Stomach (tissue), 9 donors: ENCODE measurements around the gene SFMBT1. TPM values are rescaled to one million over a fixed set of nuclear protein-coding genes. Genes with fewer than 3 reads are reported as not detected.
A peak's percentile ranks its signal among the peaks of the same experiment; 100 is the strongest.
"Not testable (repeated sequence)": the region's sequence is repeated elsewhere in the genome, so short reads cannot be mapped to it uniquely, and the experiment has no call there.

Experiments used
- DNase-seq, 2 donors: peaks; one replicate each; pipeline versions ENCODE4 v3.0.0 to v3.0.0-alpha.2; 2013 to 2019
- H3K27ac ChIP-seq, 5 donors: fragments of 200-600 bp in 4 of 5; sonication (generic) in 4 of 5; one replicate each; pipeline ENCODE4 v1.5.1; 2013 to 2019; ENCODE audit warnings: mild to moderate bottlenecking in 1 of 5, moderate library complexity in 1 of 5
- H3K27me3 ChIP-seq, 3 donors: fragments of 200-600 bp; sonication (generic); one replicate each; pipeline ENCODE4 v1.5.1; 2017 to 2019; ENCODE audit warnings: mixed run types in 1 of 3
- H3K36me3 ChIP-seq, 4 donors: fragments of 200-600 bp; sonication (generic); 1 replicate in 3 of 4; 2 replicates in 1 of 4; pipeline ENCODE4 v1.5.1; 2016 to 2019
- H3K4me1 ChIP-seq, 4 donors: fragments of 200-600 bp; sonication (generic); one replicate each; pipeline ENCODE4 v1.5.1; 2016 to 2019
- H3K4me3 ChIP-seq, 4 donors: fragments of 200-600 bp; sonication (generic) in 3 of 4; one replicate each; pipeline ENCODE4 v1.5.1; 2016 to 2019; ENCODE audit warnings: mild to moderate bottlenecking in 1 of 4
- H3K9me3 ChIP-seq, 4 donors: fragments of 200-600 bp; sonication (generic); one replicate each; pipeline ENCODE4 v1.5.1; 2016 to 2019
- EP300 ChIP-seq: sonication (generic); formaldehyde crosslinking; IDR thresholded peaks from one replicate; pipeline ENCODE4 v1.6.1; 2017; ENCODE audit warnings: antibody characterized with exemption
- POLR2A ChIP-seq, 4 donors: fragments of 450-650 bp; IDR thresholded peaks; one replicate each; pipeline ENCODE4 v1.6.1; 2016; ENCODE audit warnings: antibody characterized with exemption in 4 of 4, control low read depth in 2 of 4, mild to moderate bottlenecking in 1 of 4, moderate library complexity in 1 of 4
- POLR2AphosphoS5 ChIP-seq, 3 donors: sonication (generic); formaldehyde crosslinking; IDR thresholded peaks; one replicate each; pipeline ENCODE4 v1.6.1; 2016; ENCODE audit warnings: antibody characterized with exemption in 3 of 3
- WGBS, 5 donors: extraction: QIAGEN DNeasy Blood & Tissue Kit in 3 of 5; methylation state at CpG; one replicate each; pipeline versions ENCODE4 v1.1.5 to v1.1.7; 2013 to 2018; 5-methylcytosine and 5-hydroxymethylcytosine counted together
- intact Hi-C: fragments of 100-400 bp; cut with DNase I; formaldehyde crosslinking; loops from one replicate; pipeline ENCODE4 v1.15.1; 2023; ENCODE audit warnings: low total_unique reads
- polyA plus RNA-seq, 3 donors: library from polyadenylated mRNA; stranded (reverse); fragments of 200-250 nt; gene quantifications; one replicate each; pipeline ENCODE4 v1.2.3, GENCODE V29; 2013
- total RNA-seq, 5 donors: library from RNA; depleted of rRNA; stranded (reverse); fragments of >200 nt; gene quantifications; one replicate each; pipeline versions ENCODE4 v1.1.0 to v1.2.3, GENCODE V29; 2014 to 2016
- TF ChIP-seq, protein P1 (sequence below), 7 experiments: fragments of 450-650 bp in 4 of 7; fragments of 200-600 bp in 3 of 7; sonication (generic) in 3 of 7; IDR thresholded peaks; one replicate each; pipeline ENCODE4 v1.5.1; 2016 to 2019; ENCODE audit warnings: antibody characterized with exemption in 7 of 7, control low read depth in 2 of 7, mild to moderate bottlenecking in 1 of 7
- donor health status: healthy with polysubstance abuse.
- donor health status: Bipolar disorder and iron deficiency.
- donor health status: healthy.

SFMBT1 gene
- total and polyA plus RNA-seq, 8 donors: 2.7 to 29.4 (median 6.5) TPM

DNA sequence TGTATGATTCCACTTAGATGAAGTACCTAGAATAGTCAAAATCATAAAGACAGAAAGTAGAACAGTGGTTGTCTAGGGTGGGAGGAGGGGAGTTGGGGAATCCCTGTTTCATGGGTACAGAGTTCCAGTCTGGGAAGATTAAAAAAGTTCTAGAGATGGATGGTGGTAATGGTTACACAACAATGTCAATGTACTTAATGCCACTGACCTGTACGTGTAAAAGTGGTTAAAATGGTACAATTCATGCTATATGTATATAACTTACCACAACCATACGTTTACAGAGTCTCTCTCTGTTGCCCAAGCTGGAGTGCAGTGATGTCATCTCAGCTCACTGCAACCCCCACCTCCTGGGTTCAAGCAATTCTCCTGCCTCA, 6.5 kb downstream of the SFMBT1 start:
- DNase-seq: no peak
- Histone ChIP-seq H3K27ac (peak overlapping the region in 1 of 5 donors; percentile 11), H3K9me3 (no peaks in the 10 kb centered on the region), H3K4me1 (peaks cover 0 to 66% (median 32%) of the 10 kb centered on the region in 4 donors), H3K4me3 (no peak overlapping the region), H3K27me3 (no peaks in the 10 kb centered on the region), H3K36me3 (no peaks in the 10 kb centered on the region)
- TF ChIP-seq, protein P1, sequence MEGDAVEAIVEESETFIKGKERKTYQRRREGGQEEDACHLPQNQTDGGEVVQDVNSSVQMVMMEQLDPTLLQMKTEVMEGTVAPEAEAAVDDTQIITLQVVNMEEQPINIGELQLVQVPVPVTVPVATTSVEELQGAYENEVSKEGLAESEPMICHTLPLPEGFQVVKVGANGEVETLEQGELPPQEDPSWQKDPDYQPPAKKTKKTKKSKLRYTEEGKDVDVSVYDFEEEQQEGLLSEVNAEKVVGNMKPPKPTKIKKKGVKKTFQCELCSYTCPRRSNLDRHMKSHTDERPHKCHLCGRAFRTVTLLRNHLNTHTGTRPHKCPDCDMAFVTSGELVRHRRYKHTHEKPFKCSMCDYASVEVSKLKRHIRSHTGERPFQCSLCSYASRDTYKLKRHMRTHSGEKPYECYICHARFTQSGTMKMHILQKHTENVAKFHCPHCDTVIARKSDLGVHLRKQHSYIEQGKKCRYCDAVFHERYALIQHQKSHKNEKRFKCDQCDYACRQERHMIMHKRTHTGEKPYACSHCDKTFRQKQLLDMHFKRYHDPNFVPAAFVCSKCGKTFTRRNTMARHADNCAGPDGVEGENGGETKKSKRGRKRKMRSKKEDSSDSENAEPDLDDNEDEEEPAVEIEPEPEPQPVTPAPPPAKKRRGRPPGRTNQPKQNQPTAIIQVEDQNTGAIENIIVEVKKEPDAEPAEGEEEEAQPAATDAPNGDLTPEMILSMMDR (IDR thresholded peaks at IDR 0.05): no peak
- TF ChIP-seq POLR2AphosphoS5 (IDR thresholded peaks at IDR 0.05): no peak
- TF ChIP-seq POLR2A (IDR thresholded peaks at IDR 0.05): no peak
- TF ChIP-seq EP300: no peak
- intact Hi-C loops: no loop called here
- 69 to 83% (median 74%) methylated on average over 2 of the region's 2 CpGs for WGBS, 5 donors

DNA sequence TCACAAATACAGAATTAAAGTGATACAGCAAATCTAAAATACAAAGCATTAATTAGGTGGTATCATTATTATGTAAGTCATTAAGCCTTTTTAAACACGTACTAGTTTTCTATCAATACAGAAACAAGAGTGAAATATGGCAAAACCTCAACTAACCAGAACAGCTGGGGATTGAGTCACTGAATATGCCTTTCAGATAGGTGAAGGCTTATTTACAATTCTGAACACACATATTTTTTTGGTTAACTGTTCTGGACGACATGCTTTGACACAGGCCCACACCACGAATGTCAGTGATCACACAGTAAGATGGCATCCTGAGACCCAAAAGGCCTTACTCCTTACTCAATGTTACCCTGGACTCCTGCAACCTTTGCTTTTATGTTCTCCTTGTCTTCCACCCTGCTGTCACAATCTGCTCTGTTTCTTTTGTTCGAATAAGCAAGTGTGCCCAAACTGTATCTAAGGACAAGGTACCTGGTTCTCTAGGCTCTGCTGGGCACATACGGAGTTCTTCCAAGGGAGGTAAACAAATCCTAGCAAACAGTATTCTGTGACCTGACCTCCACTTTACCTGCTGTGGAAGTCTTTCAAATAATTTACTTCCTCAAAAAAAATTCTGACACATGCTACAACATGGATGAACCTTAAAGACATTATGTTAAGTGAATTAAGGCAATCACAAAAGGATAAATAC, 7.0 kb downstream of the SFMBT1 start:
- Histone ChIP-seq H3K4me1 (peaks cover 0 to 61% (median 28%) of the 10 kb centered on the region in 4 donors), H3K27me3 (no peaks in the 10 kb centered on the region), H3K9me3 (no peaks in the 10 kb centered on the region), H3K27ac (peak overlapping the region in 4 of 5 donors; percentile 11 to 71 (median 25)), H3K4me3 (no peak overlapping the region), H3K36me3 (no peaks in the 10 kb centered on the region)
- 30 to 58% (median 46%) methylated on average over 5 of the region's 5 CpGs for WGBS, 5 donors
- intact Hi-C loops: no loop called here
- TF ChIP-seq, protein P1 (IDR thresholded peaks at IDR 0.05): no peak
- TF ChIP-seq POLR2AphosphoS5 (IDR thresholded peaks at IDR 0.05): no peak
- TF ChIP-seq POLR2A (IDR thresholded peaks at IDR 0.05): no peak
- TF ChIP-seq EP300: no peak
- DNase-seq: no peak

DNA sequence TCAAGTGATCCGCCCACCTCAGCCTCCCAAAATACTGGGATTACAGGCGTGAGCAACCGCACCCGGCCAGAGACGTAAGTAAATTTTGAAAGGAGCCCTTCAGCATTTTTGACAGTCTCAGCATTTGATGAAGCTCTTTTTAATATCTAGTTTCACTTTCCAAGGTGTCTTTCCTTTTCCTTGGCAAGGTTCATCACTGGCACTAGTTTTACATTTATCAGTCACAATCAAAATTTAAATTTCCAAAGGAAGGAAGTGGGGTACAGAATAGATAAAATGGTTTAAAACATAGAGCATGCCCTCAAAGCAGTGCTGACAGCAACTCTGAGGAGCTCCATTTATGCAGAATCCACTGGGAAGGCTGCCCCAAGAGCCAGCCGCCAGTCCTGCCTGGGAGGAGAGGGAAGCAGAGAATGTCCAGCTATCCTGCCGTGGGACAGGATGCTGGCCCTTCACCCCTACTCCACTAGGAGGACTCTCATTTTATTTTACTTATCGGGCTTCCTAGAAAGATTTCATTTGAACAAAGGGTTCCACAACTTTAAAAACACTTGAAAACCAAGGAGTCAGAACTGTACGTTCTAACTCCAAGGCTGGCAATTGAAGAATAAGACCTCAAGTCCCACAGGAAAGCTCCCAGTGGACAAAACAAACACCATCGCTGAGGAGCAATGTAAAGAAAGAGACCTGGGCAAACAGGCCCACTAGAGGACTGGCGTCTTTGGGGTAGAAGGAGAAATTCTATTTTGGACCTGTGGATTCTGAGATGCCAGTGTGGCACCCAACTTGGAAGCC, 9.9 kb downstream of the SFMBT1 start:
- intact Hi-C loops: no loop called here
- no peak overlapping the region for H3K4me3 ChIP-seq
- H3K27ac ChIP-seq: peak overlapping the region in 2 of 5 donors; percentile 31 to 49
- no peaks in the 10 kb centered on the region for H3K27me3 ChIP-seq
- no peaks in the 10 kb centered on the region for H3K36me3 ChIP-seq
- TF ChIP-seq EP300 (no peak), POLR2A (IDR thresholded peaks at IDR 0.05) (no peak), POLR2AphosphoS5 (IDR thresholded peaks at IDR 0.05) (no peak)
- TF ChIP-seq, protein P1 (IDR thresholded peaks at IDR 0.05): no peak
- no peak for DNase-seq
- 82 to 91% (median 86%) methylated on average over 11 of the region's 11 CpGs for WGBS, 5 donors
- H3K9me3 ChIP-seq: no peaks in the 10 kb centered on the region
- peaks cover under 1 to 52% (median 21%) of the 10 kb centered on the region in 4 donors for H3K4me1 ChIP-seq

DNA sequence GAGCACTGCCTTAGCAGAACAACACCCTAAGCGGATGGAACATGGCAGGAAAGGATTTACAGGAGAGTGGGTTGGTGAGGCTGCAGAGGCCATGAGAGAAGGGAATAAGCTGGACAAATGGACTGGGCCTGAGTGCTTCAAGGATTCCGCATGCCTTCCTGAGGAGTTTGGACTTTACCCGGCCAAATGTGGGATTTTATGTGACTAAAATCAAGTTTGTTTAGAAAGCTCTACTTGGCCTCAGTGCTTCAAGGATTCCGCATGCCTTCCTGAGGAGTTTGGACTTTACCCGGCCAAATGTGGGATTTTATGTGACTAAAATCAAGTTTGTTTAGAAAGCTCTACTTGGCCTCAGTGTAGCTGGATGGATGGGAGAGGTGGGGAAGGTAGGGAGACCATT, 10.9 kb downstream of the SFMBT1 start:
- intact Hi-C loops, H3K9me3 ChIP-seq, DNase-seq, H3K4me3 ChIP-seq, H3K27me3 ChIP-seq, H3K36me3 ChIP-seq: not testable (repeated sequence)
- WGBS, 5 donors: 49 to 73% (median 61%) methylated on average over 4 to 5 of the region's 5 CpGs
- peak overlapping the region in 1 of 5 donors; percentile 49 for H3K27ac ChIP-seq
- peaks cover 5 to 46% (median 20%) of the 10 kb centered on the region in 4 donors for H3K4me1 ChIP-seq

DNA sequence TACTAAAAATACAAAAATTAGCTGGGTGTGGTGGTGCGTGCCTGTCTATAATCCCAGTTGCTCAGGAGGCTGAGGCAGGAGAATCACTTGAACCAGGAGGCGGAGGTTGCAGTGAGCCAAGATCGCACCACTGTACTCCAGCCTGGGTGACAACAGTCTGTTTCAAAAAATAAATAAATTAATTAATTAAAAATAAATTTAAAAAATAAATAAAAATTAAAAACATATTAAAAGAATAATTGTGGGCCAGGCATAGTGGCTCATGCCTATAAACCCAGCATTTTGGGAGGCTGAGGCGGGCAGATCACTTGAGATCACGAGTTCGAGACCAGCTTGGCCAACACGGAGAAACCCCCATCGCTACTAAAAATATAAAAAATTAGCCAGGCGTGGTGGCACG, 11.5 kb downstream of the SFMBT1 start:
- 94 to 99% (median 96%) methylated on average over 10 of the region's 10 CpGs for WGBS, 5 donors
- H3K4me3 ChIP-seq, H3K9me3 ChIP-seq, DNase-seq, H3K27me3 ChIP-seq, intact Hi-C loops, H3K36me3 ChIP-seq: not testable (repeated sequence)
- H3K27ac ChIP-seq: peak overlapping the region in 1 of 5 donors; percentile 49
- H3K4me1 ChIP-seq: peaks cover 5 to 42% (median 17%) of the 10 kb centered on the region in 4 donors
